NCI-H2171 (cell line): Measurements from ENCODE around the gene OFD1.
"Not testable (repeated sequence)": the region's sequence is repeated elsewhere in the genome, so short reads cannot be mapped to it uniquely, and the experiment has no call there.

Source experiments
- DNase-seq: peaks from one replicate; lab custom pipeline; 2025; lab: John Stamatoyannopoulos, UW

OFD1 gene

GRCh38 chrX:13703589-13703988 lies 31.0 kb upstream of the OFD1 start:
- DNase-seq, result no peak

- DNase-seq, result no peak
Observed at GRCh38 chrX:13711141-13711540, 23.4 kb upstream of the OFD1 start.

GRCh38 chrX:13716455-13716854 lies 18.1 kb upstream of the OFD1 start:
- DNase-seq, result no peak

- no peak for DNase-seq
Observed at GRCh38 chrX:13716905-13717304, 17.6 kb upstream of the OFD1 start.

GRCh38 chrX:13717700-13718472 lies 16.7 kb upstream of the OFD1 start:
- no peak for DNase-seq

GRCh38 chrX:13719192-13719856 lies 15.2 kb upstream of the OFD1 start:
- no peak for DNase-seq

- peak; percentile 42 for DNase-seq
Observed at GRCh38 chrX:13721371-13721770, 13.2 kb upstream of the OFD1 start.

GRCh38 chrX:13721819-13722519 lies 12.6 kb upstream of the OFD1 start:
- DNase-seq, result peak; percentile 19

GRCh38 chrX:13724878-13725277 lies 9.7 kb upstream of the OFD1 start:
- not testable (repeated sequence) for DNase-seq

- not testable (repeated sequence) for DNase-seq
Observed at GRCh38 chrX:13726583-13726982, 8.0 kb upstream of the OFD1 start.

GRCh38 chrX:13730523-13730922 lies 4.0 kb upstream of the OFD1 start:
- not testable (repeated sequence) for DNase-seq

- no peak for DNase-seq
Observed at GRCh38 chrX:13732246-13733067, 2.1 kb upstream of the OFD1 start.

GRCh38 chrX:13733506-13733905 lies 1.0 kb upstream of the OFD1 start:
- DNase-seq, result no peak

GRCh38 chrX:13741695-13742094 lies 7.1 kb downstream of the OFD1 start:
- no peak for DNase-seq

GRCh38 chrX:13742397-13743176 lies 8.0 kb downstream of the OFD1 start:
- no peak for DNase-seq

GRCh38 chrX:13747836-13748235 lies 13.3 kb downstream of the OFD1 start:
- no peak for DNase-seq

- no peak for DNase-seq
Observed at GRCh38 chrX:13748486-13748885, 13.9 kb downstream of the OFD1 start.

- DNase-seq, result peak; percentile 1
Observed at GRCh38 chrX:13750204-13750603, 15.7 kb downstream of the OFD1 start.

GRCh38 chrX:13750812-13751211 lies 16.3 kb downstream of the OFD1 start:
- DNase-seq, result no peak

- DNase-seq, result no peak
Observed at GRCh38 chrX:13752141-13752540, 17.6 kb downstream of the OFD1 start.

GRCh38 chrX:13752646-13753045 lies 18.1 kb downstream of the OFD1 start:
- DNase-seq, result no peak
